ENCODE data around the gene GABARAP. TPM values are rescaled to one million over a fixed set of nuclear protein-coding genes. Genes with fewer than 3 reads are reported as not detected.

GABARAP gene
- total and polyA plus RNA-seq, 2 of the 13 experiments (the other 11 are each of a cell fraction or from before 2014, with no cell fraction given): 161 to 310 TPM

- H3K9ac ChIP-seq (ENCODE audit: insufficient read depth, low read depth, low read length): no peak overlapping the region
- intact Hi-C loops (cut with micrococcal nuclease; ENCODE audit: unreplicated experiment): no loop called here
- no peak overlapping the region for H3K4me3 ChIP-seq (replicated peaks in 1 of 3; ENCODE audit: insufficient read depth in 1 of 3, low read depth in 2 of 3, low read length in 3 of 3)
- CTCF ChIA-PET (ENCODE audit: low intra/inter-chr PET ratio, low total read pairs): no interaction called here
- no peak overlapping the region for H2AFZ ChIP-seq (ENCODE audit: low read length)
- 70% methylated on average over 28 of the region's 34 CpGs for WGBS (ENCODE audit: low lambda C conversion rate)
- no peak for FAIRE-seq
- H4K20me1 ChIP-seq (ENCODE audit: insufficient read depth, low read length): no peaks in the 10 kb centered on the region
- H3K4me2 ChIP-seq (ENCODE audit: low read depth, low read length): no peak overlapping the region
- no peaks in the 10 kb centered on the region for H3K4me1 ChIP-seq (ENCODE audit: insufficient read depth, low read length)
- no peak for ATAC-seq
- H3K27ac ChIP-seq (ENCODE audit: extremely low read length, insufficient read depth, low read length): no peak overlapping the region
- DNase-seq (ENCODE audit: low spot score): no peak
- H3K79me2 ChIP-seq (ENCODE audit: insufficient read depth, low read length): no peaks in the 10 kb centered on the region
- H3K36me3 ChIP-seq (replicated peaks in 1 of 2; ENCODE audit: control insufficient read depth in 1 of 2, insufficient read depth in 2 of 2, low read length in 2 of 2): no peaks in the 10 kb centered on the region
- peaks cover 0 to 9% of the 10 kb centered on the region in 2 experiments; a peak in 2 of 5 replicates for H3K27me3 ChIP-seq (ENCODE audit: control insufficient read depth in 1 of 2, insufficient read depth in 2 of 2, low read length in 2 of 2)
- TF ChIP-seq RFX1 (IDR thresholded peaks at IDR 0.05): 0 out of 2 replicates have a peak, but pooled peaks have one; percentile 37
- no peak for TF ChIP-seq ZNF567 (CRISPR knock-in tag; IDR thresholded peaks at IDR 0.05; ENCODE audit: borderline replicate concordance)
- in situ Hi-C loops (cut with HindIII; ENCODE audit: extremely low pct_ligation_motif_present, low pct_unique_long_range_greater_than_20kb): no loop called here
- H3K9me3 ChIP-seq (ENCODE audit: low read length): no peaks in the 10 kb centered on the region
- BruUV-seq (replicated peaks): no TSS peak
- POLR2A ChIA-PET: no interaction called here
These were observed 37.3 kb downstream of the GABARAP start for GRCh38 chr17:7204828-7205461.

- H3K9me3 ChIP-seq (ENCODE audit: low read length): no peaks in the 10 kb centered on the region
- in situ Hi-C loops (cut with HindIII; ENCODE audit: extremely low pct_ligation_motif_present, low pct_unique_long_range_greater_than_20kb): no loop called here
- ChIA-PET CTCF (ENCODE audit: low intra/inter-chr PET ratio, low total read pairs) (no interaction called here), POLR2A (no interaction called here)
- no TSS peak for BruUV-seq (replicated peaks)
- no peaks in the 10 kb centered on the region for H3K79me2 ChIP-seq (ENCODE audit: insufficient read depth, low read length)
- H3K4me1 ChIP-seq (ENCODE audit: insufficient read depth, low read length): no peaks in the 10 kb centered on the region
- H3K9ac ChIP-seq (ENCODE audit: insufficient read depth, low read depth, low read length): no peak overlapping the region
- H2AFZ ChIP-seq (ENCODE audit: low read length): no peak overlapping the region
- H3K27ac ChIP-seq (ENCODE audit: extremely low read length, insufficient read depth, low read length): no peak overlapping the region
- no peaks in the 10 kb centered on the region for H3K36me3 ChIP-seq (replicated peaks in 1 of 2; ENCODE audit: control insufficient read depth in 1 of 2, insufficient read depth in 2 of 2, low read length in 2 of 2)
- no peak overlapping the region for H3K4me3 ChIP-seq (replicated peaks in 1 of 3; ENCODE audit: insufficient read depth in 1 of 3, low read depth in 2 of 3, low read length in 3 of 3)
- ATAC-seq (no peak), DNase-seq (ENCODE audit: low spot score) (no peak), FAIRE-seq (no peak)
- H4K20me1 ChIP-seq (ENCODE audit: insufficient read depth, low read length): no peaks in the 10 kb centered on the region
- peaks cover 0 to 9% of the 10 kb centered on the region in 2 experiments; a peak in 2 of 5 replicates for H3K27me3 ChIP-seq (ENCODE audit: control insufficient read depth in 1 of 2, insufficient read depth in 2 of 2, low read length in 2 of 2)
- no peak overlapping the region for H3K4me2 ChIP-seq (ENCODE audit: low read depth, low read length)
- 97% methylated on average over 15 of the region's 15 CpGs for WGBS (ENCODE audit: low lambda C conversion rate)
- intact Hi-C loops (cut with micrococcal nuclease; ENCODE audit: unreplicated experiment): no loop called here
- no peak for TF ChIP-seq BRF2 (CRISPR knock-in tag; IDR thresholded peaks at IDR 0.05)
- no peak for TF ChIP-seq GLI4 (CRISPR knock-in tag; IDR thresholded peaks at IDR 0.05; ENCODE audit: borderline replicate concordance)
- no peak for TF ChIP-seq SMARCE1 (IDR thresholded peaks at IDR 0.05; ENCODE audit: borderline replicate concordance)
- TF ChIP-seq, protein P1, sequence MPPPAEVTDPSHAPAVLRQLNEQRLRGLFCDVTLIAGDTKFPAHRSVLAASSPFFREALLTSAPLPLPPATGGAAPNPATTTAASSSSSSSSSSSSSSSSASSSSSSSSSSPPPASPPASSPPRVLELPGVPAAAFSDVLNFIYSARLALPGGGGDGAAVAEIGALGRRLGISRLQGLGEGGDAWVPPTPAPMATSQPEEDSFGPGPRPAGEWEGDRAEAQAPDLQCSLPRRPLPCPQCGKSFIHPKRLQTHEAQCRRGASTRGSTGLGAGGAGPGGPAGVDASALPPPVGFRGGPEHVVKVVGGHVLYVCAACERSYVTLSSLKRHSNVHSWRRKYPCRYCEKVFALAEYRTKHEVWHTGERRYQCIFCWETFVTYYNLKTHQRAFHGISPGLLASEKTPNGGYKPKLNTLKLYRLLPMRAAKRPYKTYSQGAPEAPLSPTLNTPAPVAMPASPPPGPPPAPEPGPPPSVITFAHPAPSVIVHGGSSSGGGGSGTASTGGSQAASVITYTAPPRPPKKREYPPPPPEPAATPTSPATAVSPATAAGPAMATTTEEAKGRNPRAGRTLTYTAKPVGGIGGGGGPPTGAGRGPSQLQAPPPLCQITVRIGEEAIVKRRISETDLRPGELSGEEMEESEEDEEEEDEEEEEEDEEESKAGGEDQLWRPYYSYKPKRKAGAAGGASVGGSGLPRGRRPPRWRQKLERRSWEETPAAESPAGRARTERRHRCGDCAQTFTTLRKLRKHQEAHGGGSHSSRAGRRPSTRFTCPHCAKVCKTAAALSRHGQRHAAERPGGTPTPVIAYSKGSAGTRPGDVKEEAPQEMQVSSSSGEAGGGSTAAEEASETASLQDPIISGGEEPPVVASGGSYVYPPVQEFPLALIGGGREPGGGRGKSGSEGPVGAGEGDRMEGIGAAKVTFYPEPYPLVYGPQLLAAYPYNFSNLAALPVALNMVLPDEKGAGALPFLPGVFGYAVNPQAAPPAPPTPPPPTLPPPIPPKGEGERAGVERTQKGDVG (CRISPR knock-in tag; IDR thresholded peaks at IDR 0.05; ENCODE audit: borderline replicate concordance): no peak
- TF ChIP-seq ZNF441 (CRISPR knock-in tag; IDR thresholded peaks at IDR 0.05; ENCODE audit: borderline replicate concordance): no peak
- TF ChIP-seq TBP (CRISPR knock-in tag; IDR thresholded peaks at IDR 0.05): no peak
- TF ChIP-seq NFKB2 (CRISPR knock-in tag; IDR thresholded peaks at IDR 0.05; ENCODE audit: borderline replicate concordance): no peak
- TF ChIP-seq ZKSCAN5 (CRISPR knock-in tag; IDR thresholded peaks at IDR 0.05): no peak
These were observed 37.9 kb downstream of the GABARAP start for GRCh38 chr17:7204336-7204735.
